Omental fat pad (tissue), 4 donors: Measurements from ENCODE around the gene EIF4E3. TPM values are rescaled to one million over a fixed set of nuclear protein-coding genes. Genes with fewer than 3 reads are reported as not detected.

Experiments used
- ATAC-seq: fragments of 150-250 bp; one replicate; pipeline ENCODE4 v1.9.1; 2016; ENCODE audit warnings: mild to moderate bottlenecking, moderate library complexity; ENCODE audit not compliant: low FRiP score
- DNase-seq: peaks from one replicate; pipeline ENCODE4 v3.0.0-alpha.2; 2019; ENCODE audit warnings: low spot score
- CTCF ChIP-seq, 3 donors: fragments of 450-650 bp; IDR thresholded peaks; one replicate each; pipeline ENCODE4 v1.5.1; 2016 to 2017; ENCODE audit warnings: antibody characterized with exemption in 3 of 3, mild to moderate bottlenecking in 3 of 3, moderate library complexity in 2 of 3
- total RNA-seq, 4 donors: library from RNA; depleted of rRNA; stranded (reverse); fragments of >200 nt; gene quantifications; one replicate each; pipeline ENCODE4 v1.1.0, GENCODE V29; 2016

The EIF4E3 gene
- total RNA-seq, 4 donors from 2014 or later: 20.3 to 31.7 (median 26.3) TPM

- DNase-seq: no peak
- no peak for ATAC-seq
- no peak for TF ChIP-seq CTCF (IDR thresholded peaks at IDR 0.05)
Measured at GRCh38 chr3:71628522-71628921, 96.7 kb downstream of the EIF4E3 start.

GRCh38 chr3:71625676-71626075 lies 99.5 kb downstream of the EIF4E3 start:
- ATAC-seq: no peak
- TF ChIP-seq CTCF (IDR thresholded peaks at IDR 0.05): no peak
- no peak for DNase-seq

Other genes with a start within 250 kb of the EIF4E3 start
- gene FOXP1, start 141.7 kb downstream of the EIF4E3 start, total RNA-seq: 100 to 1,000 TPM in 1 of 4 donors, 10 to 100 TPM in 3; 72.4 to 128 (median 76.7) TPM
- gene GPR27, start 28.5 kb upstream of the EIF4E3 start, total RNA-seq: 1 to 10 TPM in 1 of 4 donors, under 1 TPM in 2, not detected in 1; 0.19 to 4.1 (median 0.84) TPM
- gene PROK2, start 59.7 kb upstream of the EIF4E3 start, total RNA-seq: 1 to 10 TPM in 1 of 4 donors, under 1 TPM in 3; 0.24 to 7.6 (median 0.87) TPM